IMR-90 (cell line): ENCODE results near the gene HTRA2. TPM values are rescaled to one million over a fixed set of nuclear protein-coding genes. Genes with fewer than 3 reads are reported as not detected.
A peak's percentile ranks its signal among the peaks of the same experiment; 100 is the strongest.

Experiments
- ATAC-seq: fragments of 200-7000 bp; cut with Tn5 transposase; 2 replicates; pipeline ENCODE4 v1.9.1; 2020; ENCODE audit warnings: low read depth, mild to moderate bottlenecking, moderate library complexity
- BruUV-seq: library from RNA; stranded (reverse); fragments of 400-500 nt; replicated peaks from 2 replicates; lab custom pipeline; 2021; lab: Mats Ljungman, UMichigan
- CTCF ChIA-PET: fragments of 300-600 bp; formaldehyde crosslinking; extraction: SDS; loops from one replicate; lab custom pipeline; 2021; ENCODE audit warnings: antibody characterized with exemption; lab: Yijun Ruan, JAX
- POLR2A ChIA-PET: fragments of 300-600 bp; sonication (Branson Sonifier 250); formaldehyde crosslinking; loops from one replicate; lab custom pipeline; 2022; ENCODE audit warnings: antibody characterized with exemption; ENCODE audit not compliant: unreplicated experiment; lab: Charles Lee
- DNase-seq: peaks from one replicate; pipeline ENCODE4 v3.0.0; 2013
- H2AFZ ChIP-seq: replicated peaks from 2 replicates; pipeline ENCODE3; 2013; ENCODE audit warnings: low read length, mild to moderate bottlenecking; ENCODE audit not compliant: poor library complexity
- H2AK5ac ChIP-seq: 2 replicates; pipeline ENCODE4 v1.6.1; 2013; ENCODE audit warnings: low read depth, low read length, inconsistent platforms
- H2AK9ac ChIP-seq: replicated peaks from 2 replicates; pipeline ENCODE3; 2013; ENCODE audit warnings: mild to moderate bottlenecking, low read depth, low read length, moderate library complexity; ENCODE audit not compliant: poor library complexity
- H2BK120ac ChIP-seq: 2 replicates; pipeline ENCODE4 v1.6.1; 2013; ENCODE audit warnings: low read depth, low read length, inconsistent platforms
- H2BK15ac ChIP-seq: 3 replicates; pipeline ENCODE4 v1.6.1; 2013; ENCODE audit warnings: low read depth, low read length, inconsistent platforms
- H2BK20ac ChIP-seq: 2 replicates; pipeline ENCODE4 v1.6.1; 2013; ENCODE audit warnings: low read depth, mild to moderate bottlenecking, inconsistent platforms, low read length, moderate library complexity
- H2BK5ac ChIP-seq: 2 replicates; pipeline ENCODE4 v1.6.1; 2013; ENCODE audit warnings: mild to moderate bottlenecking, low read depth, low read length, inconsistent platforms; ENCODE audit not compliant: poor library complexity, severe bottlenecking
- H3K14ac ChIP-seq: replicated peaks from 2 replicates; pipeline ENCODE4 v1.6.1; 2013; ENCODE audit warnings: low read depth, low read length, inconsistent platforms
- H3K18ac ChIP-seq: 2 replicates; pipeline ENCODE4 v1.6.1; 2013; ENCODE audit warnings: low read depth, low read length, control low read depth
- H3K23ac ChIP-seq: 2 replicates; pipeline ENCODE4 v1.6.1; 2013; ENCODE audit warnings: low read depth, low read length, inconsistent platforms
- H3K27ac ChIP-seq: 2 replicates; pipeline ENCODE4 v1.5.1; 2013; ENCODE audit warnings: mild to moderate bottlenecking, control low read depth, low read length; ENCODE audit not compliant: insufficient read depth
- H3K27me3 ChIP-seq: 2 replicates; pipeline ENCODE4 v1.6.1; 2013; ENCODE audit warnings: low read length; ENCODE audit not compliant: control insufficient read depth, insufficient read depth
- H3K36me3 ChIP-seq: 2 replicates; pipeline ENCODE4 v1.6.1; 2013; ENCODE audit warnings: low read length, mixed read lengths; ENCODE audit not compliant: control insufficient read depth, insufficient read depth
- H3K4ac ChIP-seq: 2 replicates; pipeline ENCODE4 v1.6.1; 2013; ENCODE audit warnings: low read depth, low read length, inconsistent platforms
- H3K4me1 ChIP-seq: 2 replicates; pipeline ENCODE4 v1.6.1; 2013; ENCODE audit warnings: low read length, mixed read lengths; ENCODE audit not compliant: control insufficient read depth, insufficient read depth
- H3K4me2 ChIP-seq: 2 replicates; pipeline ENCODE4 v1.6.1; 2013; ENCODE audit warnings: low read depth, mild to moderate bottlenecking, control low read depth, low read length, moderate library complexity
- H3K4me3 ChIP-seq: 2 replicates; pipeline ENCODE4 v1.5.1; 2013; ENCODE audit warnings: low read depth, mild to moderate bottlenecking, control low read depth, low read length, moderate library complexity; ENCODE audit not compliant: insufficient read depth
- H3K56ac ChIP-seq: 2 replicates; pipeline ENCODE4 v1.6.1; 2013; ENCODE audit warnings: low read length, inconsistent platforms; ENCODE audit not compliant: insufficient read depth; ENCODE audit errors: extremely low read depth
- H3K79me1 ChIP-seq, 2 experiments: 2 replicates each; pipeline ENCODE4 v1.6.1; 2013; ENCODE audit warnings: low read length in 2 of 2, inconsistent platforms in 1 of 2, low read depth in 1 of 2
- H3K9ac ChIP-seq: 2 replicates; pipeline ENCODE4 v1.6.1; 2013; ENCODE audit warnings: low read depth, low read length, control low read depth
- H3K9me1 ChIP-seq: 2 replicates; pipeline ENCODE4 v1.6.1; 2013; ENCODE audit warnings: low read length, inconsistent platforms; ENCODE audit not compliant: insufficient read depth
- H3K9me3 ChIP-seq: 2 replicates; pipeline ENCODE4 v1.6.1; 2013; ENCODE audit warnings: low read length; ENCODE audit not compliant: control insufficient read depth, insufficient read depth
- H4K20me1 ChIP-seq: 2 replicates; pipeline ENCODE4 v1.6.1; 2013; ENCODE audit warnings: low read length, inconsistent platforms; ENCODE audit not compliant: insufficient read depth
- H4K5ac ChIP-seq: 2 replicates; pipeline ENCODE4 v1.6.1; 2013; ENCODE audit warnings: mild to moderate bottlenecking, low read depth, low read length, control low read depth
- H4K8ac ChIP-seq, 2 experiments: 2 replicates each; pipeline ENCODE4 v1.6.1; 2013; ENCODE audit warnings: low read depth in 2 of 2, low read length in 2 of 2, control low read depth in 1 of 2, inconsistent platforms in 1 of 2
- H4K91ac ChIP-seq: 2 replicates; pipeline ENCODE4 v1.6.1; 2013; ENCODE audit warnings: low read depth, low read length, inconsistent platforms; ENCODE audit not compliant: insufficient read depth
- CEBPB ChIP-seq: IDR thresholded peaks from 2 replicates; pipeline ENCODE4 v1.6.1; 2012; ENCODE audit warnings: low read depth, low read length, improper control_type of control experiment
- CTCF ChIP-seq: conservative IDR thresholded peaks from 2 replicates; pipeline ENCODE4 v1.5.1; 2012; ENCODE audit warnings: mild to moderate bottlenecking, low read depth, low read length, improper control_type of control experiment
- NFE2L2 ChIP-seq: fragments of 150-350 bp; IDR thresholded peaks from 2 replicates; pipeline ENCODE4 v1.6.1; 2016; ENCODE audit warnings: low read depth, mild to moderate bottlenecking, low read length
- RFX5 ChIP-seq: IDR thresholded peaks from 2 replicates; pipeline ENCODE4 v1.8.0; 2012; ENCODE audit warnings: low read depth, mild to moderate bottlenecking, low read length, moderate library complexity
- WGBS, 2 experiments: methylation state at CpG; one replicate each; pipeline versions ENCODE4 v1.1.5 to v1.1.7; 2013; ENCODE audit warnings: missing lambda C conversion rate in 2 of 2; ENCODE audit not compliant: insufficient read length in 1 of 2; ENCODE audit errors: extremely low coverage in 2 of 2; 5-methylcytosine and 5-hydroxymethylcytosine counted together
- dilution Hi-C: fragments of 300-500 bp; cut with HindIII; formaldehyde crosslinking; loops from one replicate; pipeline ENCODE4 v1.14.3; 2018; ENCODE audit warnings: low sequenced_read_pairs; ENCODE audit not compliant: unreplicated experiment
- in situ Hi-C: fragments of 300-500 bp; cut with MboI; formaldehyde crosslinking; loops from 3 replicates; pipeline ENCODE4 v1.14.3; 2019; ENCODE audit warnings: low sequenced_read_pairs, inconsistent platforms, mixed read lengths
- intact Hi-C: fragments of 100-400 bp; cut with micrococcal nuclease; formaldehyde crosslinking; loops from 2 replicates; pipeline ENCODE4 v1.10.0; 2022
- polyA plus RNA-seq, 3 experiments: library from polyadenylated mRNA; depleted of rRNA; stranded (reverse); fragments of >200 nt; gene quantifications; 2 replicates each; pipeline ENCODE4 v1.2.3, GENCODE V29; 2012; ENCODE audit warnings: low replicate concordance in 1 of 3
- total RNA-seq: library from RNA; depleted of rRNA; stranded (reverse); fragments of >200 nt; gene quantifications from 2 replicates; pipeline ENCODE4 v1.2.3, GENCODE V29; 2012

HTRA2 gene
- total and polyA plus RNA-seq, 2 of the 4 experiments (the other 2 are of a cell fraction): 23.6 to 28.1 TPM

GRCh38 chr2:74567881-74568280 lies 38.1 kb downstream of the HTRA2 start:
- H2BK20ac ChIP-seq: peak overlapping the region; percentile 97
- H4K8ac ChIP-seq: peak overlapping the region; percentile 78 to 91
- ChIA-PET POLR2A (interaction anchor here (1.3 kb wide), 1 partner anchor 15 kb away, joined by 3 read pairs; the partner anchor contains the start of gene LOXL3), CTCF (no interaction called here)
- H3K4ac ChIP-seq: peak overlapping the region; percentile 93
- peak overlapping the region; percentile 97 for H3K18ac ChIP-seq
- peak overlapping the region; percentile 73 for H3K23ac ChIP-seq
- BruUV-seq: no TSS peak
- H3K4me1 ChIP-seq: peaks cover 14% of the 10 kb centered on the region
- H3K14ac ChIP-seq: peak overlapping the region; percentile 87
- H3K4me3 ChIP-seq: no peak overlapping the region
- ATAC-seq: peak; percentile 64
- peak overlapping the region; percentile 99 for H2BK5ac ChIP-seq
- DNase-seq: peak; percentile 88
- peak overlapping the region; percentile 92 for H2BK120ac ChIP-seq
- WGBS, 2 experiments: no CpG with 5 or more reads among the region's 5 CpGs
- dilution Hi-C loops: no loop called here
- peak overlapping the region; percentile 62 for H3K56ac ChIP-seq
- in situ Hi-C loops: no loop called here
- no peaks in the 10 kb centered on the region for H4K20me1 ChIP-seq
- peak overlapping the region; percentile 90 for H2AK5ac ChIP-seq
- intact Hi-C loops: no loop called here
- peak overlapping the region; percentile 42 for H2AK9ac ChIP-seq
- H2AFZ ChIP-seq: peak overlapping the region; percentile 3
- H3K27ac ChIP-seq: peak overlapping the region; percentile 68
- H3K79me1 ChIP-seq: no peaks in the 10 kb centered on the region
- H3K4me2 ChIP-seq: peak overlapping the region; percentile 67; the same call in 1 of the 2 replicates
- H3K27me3 ChIP-seq: no peaks in the 10 kb centered on the region
- peak overlapping the region; percentile 94 for H4K91ac ChIP-seq
- H2BK15ac ChIP-seq: peak overlapping the region; percentile 90
- H4K5ac ChIP-seq: peak overlapping the region; percentile 91
- TF ChIP-seq RFX5 (0 out of 2 replicates have a peak, but pooled peaks have one; percentile 46), CEBPB (peak; percentile 94), NFE2L2 (no peak), CTCF (no peak)
- H3K9me3 ChIP-seq: no peaks in the 10 kb centered on the region
- H3K9me1 ChIP-seq: peaks cover 25% of the 10 kb centered on the region
- no peaks in the 10 kb centered on the region for H3K36me3 ChIP-seq
- H3K9ac ChIP-seq: no peak overlapping the region
